ENCODE measurements around the gene PKN2. TPM values are rescaled to one million over a fixed set of nuclear protein-coding genes. Genes with fewer than 3 reads are reported as not detected.
A peak's percentile ranks its signal among the peaks of the same experiment; 100 is the strongest.

Gene PKN2
- total and polyA plus RNA-seq, 9 of the 15 experiments (the other 6 are each of a cell fraction or from before 2014, with no cell fraction given): 4.5 to 25.3 (median 19.2) TPM

- TF ChIP-seq ZNF57 (CRISPR knock-in tag; IDR thresholded peaks at IDR 0.05) (no peak), ZNF277 (CRISPR knock-in tag; IDR thresholded peaks at IDR 0.05; ENCODE audit: borderline replicate concordance) (no peak), TGIF2 (CRISPR knock-in tag; IDR thresholded peaks at IDR 0.05) (no peak)
Measured at GRCh38 chr1:88697503-88697902, 13.4 kb downstream of the PKN2 start (continued).

DNA sequence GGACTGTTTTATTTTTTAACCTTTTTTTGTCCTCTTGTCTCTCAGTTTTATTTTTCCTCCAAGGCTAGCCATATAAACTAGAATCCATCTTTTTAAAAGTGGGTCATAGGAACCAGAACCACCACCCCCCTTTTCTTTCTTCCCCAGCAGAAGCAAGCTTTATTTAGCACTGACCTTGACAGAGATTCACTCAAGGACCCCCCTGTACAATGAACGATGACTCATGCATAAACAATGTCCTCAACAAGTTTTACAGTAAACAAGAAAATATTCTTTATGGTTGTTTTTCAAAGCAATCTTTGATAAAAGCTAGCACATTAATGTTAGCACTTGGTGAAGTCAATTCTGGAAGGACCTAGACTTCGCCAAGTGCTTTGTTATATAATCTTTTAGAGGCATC is 14.1 kb downstream of the PKN2 start:
- CTCF ChIA-PET (ENCODE audit: low intra/inter-chr PET ratio): no interaction called here
- Histone ChIP-seq H3K4me1 (replicated peaks in 1 of 2; ENCODE audit: control insufficient read depth in 2 of 2, insufficient read depth in 2 of 2, low read length in 2 of 2) (peaks cover 0 to 3% of the 10 kb centered on the region in 2 experiments; a peak in 1 of 5 replicates), H4K20me1 (replicated peaks; ENCODE audit: control insufficient read depth, insufficient read depth, low read length) (no peaks in the 10 kb centered on the region), H3K4me3 (no peak overlapping the region), H3K79me2 (ENCODE audit: control insufficient read depth, insufficient read depth, low read length) (peaks cover 88% of the 10 kb centered on the region), H3K4me2 (ENCODE audit: insufficient read depth, low read length) (no peak overlapping the region), H3K9me3 (replicated peaks; ENCODE audit: control insufficient read depth, insufficient read depth, low read depth, low read length) (no peaks in the 10 kb centered on the region), H2AFZ (ENCODE audit: low read depth, low read length) (no peak overlapping the region), H3K27ac (ENCODE audit: extremely low read depth, low read depth, low read length) (peak overlapping the region; percentile 28; the same call in 1 of the 3 replicates), H3K27me3 (ENCODE audit: control insufficient read depth in 2 of 2, insufficient read depth in 2 of 2, low read length in 2 of 2) (no peaks in the 10 kb centered on the region), H3K9ac (ENCODE audit: insufficient read depth in 1 of 2, low read depth in 2 of 2, low read length in 2 of 2) (no peak overlapping the region), H3K9me1 (ENCODE audit: control insufficient read depth, insufficient read depth, low read length) (no peaks in the 10 kb centered on the region), H3K36me3 (ENCODE audit: control insufficient read depth, insufficient read depth, low read length) (peaks cover 15% of the 10 kb centered on the region)
- no TSS peak for BruUV-seq (replicated peaks)
- in situ Hi-C loops (cut with MboI): no loop called here
- ATAC-seq (peak; percentile 16; the same call in 1 of the 3 replicates), DNase-seq (ENCODE audit: extremely low read depth in 1 of 4, low spot score in 3 of 4) (peak in 3 of 4 experiments; percentile 10 to 14 (median 10)), FAIRE-seq (no peak)
- intact Hi-C loops (cut with micrococcal nuclease): loop anchor here (5.0 kb wide), 1 partner anchor 79 kb away; no protein-coding TSS in a partner anchor
- WGBS (ENCODE audit: insufficient coverage, low coverage, missing lambda C conversion rate): 56% methylated on average over 2 of the region's 2 CpGs
- POLR2A ChIA-PET: interaction anchor here (6.2 kb wide), 1 partner anchor 13 kb away, joined by 49 read pairs; the partner anchor contains the start of gene PKN2
- TF ChIP-seq ZBTB33 (CRISPR knock-in tag; IDR thresholded peaks at IDR 0.05) (no peak), RREB1 (CRISPR knock-in tag; IDR thresholded peaks at IDR 0.05) (no peak), JUNB (CRISPR knock-in tag; conservative IDR thresholded peaks at IDR 0.05) (0 out of 2 replicates have a peak, but pooled peaks have one; percentile 19)
- TF ChIP-seq, protein P1, sequence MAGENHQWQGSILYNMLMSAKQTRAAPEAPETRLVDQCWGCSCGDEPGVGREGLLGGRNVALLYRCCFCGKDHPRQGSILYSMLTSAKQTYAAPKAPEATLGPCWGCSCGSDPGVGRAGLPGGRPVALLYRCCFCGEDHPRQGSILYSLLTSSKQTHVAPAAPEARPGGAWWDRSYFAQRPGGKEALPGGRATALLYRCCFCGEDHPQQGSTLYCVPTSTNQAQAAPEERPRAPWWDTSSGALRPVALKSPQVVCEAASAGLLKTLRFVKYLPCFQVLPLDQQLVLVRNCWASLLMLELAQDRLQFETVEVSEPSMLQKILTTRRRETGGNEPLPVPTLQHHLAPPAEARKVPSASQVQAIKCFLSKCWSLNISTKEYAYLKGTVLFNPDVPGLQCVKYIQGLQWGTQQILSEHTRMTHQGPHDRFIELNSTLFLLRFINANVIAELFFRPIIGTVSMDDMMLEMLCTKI (IDR thresholded peaks at IDR 0.05; ENCODE audit: partially characterized antibody): no peak
- TF ChIP-seq, protein P2, sequence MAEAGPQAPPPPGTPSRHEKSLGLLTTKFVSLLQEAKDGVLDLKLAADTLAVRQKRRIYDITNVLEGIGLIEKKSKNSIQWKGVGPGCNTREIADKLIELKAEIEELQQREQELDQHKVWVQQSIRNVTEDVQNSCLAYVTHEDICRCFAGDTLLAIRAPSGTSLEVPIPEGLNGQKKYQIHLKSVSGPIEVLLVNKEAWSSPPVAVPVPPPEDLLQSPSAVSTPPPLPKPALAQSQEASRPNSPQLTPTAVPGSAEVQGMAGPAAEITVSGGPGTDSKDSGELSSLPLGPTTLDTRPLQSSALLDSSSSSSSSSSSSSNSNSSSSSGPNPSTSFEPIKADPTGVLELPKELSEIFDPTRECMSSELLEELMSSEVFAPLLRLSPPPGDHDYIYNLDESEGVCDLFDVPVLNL (CRISPR knock-in tag; IDR thresholded peaks at IDR 0.05; ENCODE audit: low read depth): no peak

Data from K562 (cell line).